Activated CD8-positive, alpha-beta memory T cell treated with anti-CD3 and anti-CD28 coated beads, Interleukin-2, amount 10 ng/mL, durations not matched to agents 7 days and 5 days (primary cell): ENCODE data around the gene CMSS1. TPM values are rescaled to one million over a fixed set of nuclear protein-coding genes. Genes with fewer than 3 reads are reported as not detected.

Experiments used
- ATAC-seq: fragments of 150-1000 bp; cut with Tn5 transposase; one replicate; pipeline ENCODE4 v1.10.0; 2021; ENCODE audit warnings: moderate library complexity
- CTCF ChIA-PET: fragments of 350-600 bp; sonication (Branson Sonifier 250); formaldehyde crosslinking; loops from one replicate; lab custom pipeline; 2021; ENCODE audit warnings: antibody characterized with exemption; lab: Charles Lee
- DNase-seq: peaks from one replicate; pipeline ENCODE4 v3.0.0-alpha.2; 2020
- H3K27ac Mint-ChIP-seq: one replicate; pipeline ENCODE4 v1.8.0; 2021; ENCODE audit warnings: mild to moderate bottlenecking, mixed read lengths
- H3K27me3 Mint-ChIP-seq: one replicate; pipeline ENCODE4 v1.8.0; 2021; ENCODE audit warnings: mixed read lengths
- H3K36me3 Mint-ChIP-seq: one replicate; pipeline ENCODE4 v1.8.0; 2021; ENCODE audit warnings: mild to moderate bottlenecking, mixed read lengths
- H3K4me1 Mint-ChIP-seq: one replicate; pipeline ENCODE4 v1.8.0; 2021; ENCODE audit warnings: mixed read lengths
- H3K4me3 Mint-ChIP-seq: one replicate; pipeline ENCODE4 v1.8.0; 2021; ENCODE audit warnings: mild to moderate bottlenecking, moderate library complexity, mixed read lengths
- H3K9me3 Mint-ChIP-seq: one replicate; pipeline ENCODE4 v1.8.0; 2022; ENCODE audit warnings: low read depth, mixed read lengths
- total RNA-seq, 2 experiments: library from RNA; stranded (reverse); gene quantifications; one replicate each; pipeline ENCODE4 v1.2.3, GENCODE V29; 2021

Gene CMSS1
- total RNA-seq, 2 experiments from 2014 or later, result 57.2 to 57.5 TPM

- Mint-ChIP-seq H3K27ac (no peak overlapping the region), H3K9me3 (no peaks in the 10 kb centered on the region), H3K36me3 (no peaks in the 10 kb centered on the region), H3K4me1 (peaks cover 7% of the 10 kb centered on the region), H3K4me3 (no peak overlapping the region), H3K27me3 (no peaks in the 10 kb centered on the region)
- DNase-seq (no peak), ATAC-seq (no peak)
- CTCF ChIA-PET, result no interaction called here
These were observed 132.5 kb downstream of the CMSS1 start for GRCh38 chr3:99949956-99950670.

- ATAC-seq (no peak), DNase-seq (no peak)
- peaks cover 7% of the 10 kb centered on the region for H3K4me1 Mint-ChIP-seq
- H3K9me3 Mint-ChIP-seq, result no peaks in the 10 kb centered on the region
- H3K27me3 Mint-ChIP-seq, result no peaks in the 10 kb centered on the region
- no peaks in the 10 kb centered on the region for H3K36me3 Mint-ChIP-seq
- CTCF ChIA-PET, result no interaction called here
- H3K27ac Mint-ChIP-seq, result no peak overlapping the region
- H3K4me3 Mint-ChIP-seq, result no peak overlapping the region
These were observed 133.3 kb downstream of the CMSS1 start for GRCh38 chr3:99950921-99951320.

- Mint-ChIP-seq H3K27me3 (no peaks in the 10 kb centered on the region), H3K9me3 (no peaks in the 10 kb centered on the region), H3K27ac (no peak overlapping the region), H3K4me1 (peaks cover 7% of the 10 kb centered on the region), H3K4me3 (no peak overlapping the region), H3K36me3 (no peaks in the 10 kb centered on the region)
- ATAC-seq (no peak), DNase-seq (no peak)
- CTCF ChIA-PET, result no interaction called here
These were observed 134.0 kb downstream of the CMSS1 start for GRCh38 chr3:99951701-99952100.

GRCh38 chr3:99952306-99952705, 134.6 kb downstream of the CMSS1 start:
- Mint-ChIP-seq H3K27ac (no peak overlapping the region), H3K27me3 (no peaks in the 10 kb centered on the region), H3K36me3 (no peaks in the 10 kb centered on the region), H3K4me3 (no peak overlapping the region), H3K4me1 (peaks cover 7% of the 10 kb centered on the region), H3K9me3 (no peaks in the 10 kb centered on the region)
- ATAC-seq (no peak), DNase-seq (no peak)
- CTCF ChIA-PET, result no interaction called here

- H3K27ac Mint-ChIP-seq, result no peak overlapping the region
- no peak overlapping the region for H3K4me3 Mint-ChIP-seq
- no peak for ATAC-seq
- H3K9me3 Mint-ChIP-seq, result no peaks in the 10 kb centered on the region
- peaks cover 7% of the 10 kb centered on the region for H3K4me1 Mint-ChIP-seq
- no peak for DNase-seq
- H3K36me3 Mint-ChIP-seq, result no peaks in the 10 kb centered on the region
- H3K27me3 Mint-ChIP-seq, result no peaks in the 10 kb centered on the region
- CTCF ChIA-PET, result no interaction called here
These were observed 135.9 kb downstream of the CMSS1 start for GRCh38 chr3:99953596-99953995.

GRCh38 chr3:99954914-99955644, 137.4 kb downstream of the CMSS1 start:
- no peak for ATAC-seq
- Mint-ChIP-seq H3K36me3 (no peaks in the 10 kb centered on the region), H3K4me1 (peaks cover 7% of the 10 kb centered on the region), H3K9me3 (no peaks in the 10 kb centered on the region), H3K27me3 (no peaks in the 10 kb centered on the region), H3K4me3 (no peak overlapping the region), H3K27ac (no peak overlapping the region)
- CTCF ChIA-PET, result no interaction called here
- DNase-seq, result no peak

GRCh38 chr3:99955773-99956562, 138.3 kb downstream of the CMSS1 start:
- H3K27me3 Mint-ChIP-seq, result no peaks in the 10 kb centered on the region

GRCh38 chr3:99957151-99957796, 139.6 kb downstream of the CMSS1 start:
- Mint-ChIP-seq H3K36me3 (no peaks in the 10 kb centered on the region), H3K27ac (no peak overlapping the region), H3K27me3 (no peaks in the 10 kb centered on the region), H3K4me3 (no peak overlapping the region), H3K9me3 (no peaks in the 10 kb centered on the region), H3K4me1 (peaks cover 7% of the 10 kb centered on the region)
- DNase-seq (no peak), ATAC-seq (no peak)
- CTCF ChIA-PET, result interaction anchor here (1.0 kb wide), 1 partner anchor 125 kb away, joined by 3 read pairs; no protein-coding TSS in a partner anchor

More at GRCh38 chr3:99955773-99956562, 138.3 kb downstream of the CMSS1 start:
- ATAC-seq (no peak), DNase-seq (no peak)
- Mint-ChIP-seq H3K4me1 (peaks cover 4% of the 10 kb centered on the region), H3K36me3 (no peaks in the 10 kb centered on the region), H3K9me3 (no peaks in the 10 kb centered on the region), H3K4me3 (no peak overlapping the region), H3K27ac (no peak overlapping the region)
- CTCF ChIA-PET, result no interaction called here

- CTCF ChIA-PET, result interaction anchor here (1.0 to 1.5 kb wide), 2 partner anchors 114 to 127 kb away, joined by 3 read pairs; no protein-coding TSS in a partner anchor
- H3K27me3 Mint-ChIP-seq, result no peaks in the 10 kb centered on the region
These were observed 140.7 kb downstream of the CMSS1 start for GRCh38 chr3:99958222-99958912.

GRCh38 chr3:99960123-99960878, 142.6 kb downstream of the CMSS1 start:
- no peak for ATAC-seq
- Mint-ChIP-seq H3K9me3 (no peaks in the 10 kb centered on the region), H3K27me3 (no peaks in the 10 kb centered on the region), H3K4me3 (no peak overlapping the region), H3K27ac (no peak overlapping the region), H3K36me3 (no peaks in the 10 kb centered on the region), H3K4me1 (peaks cover 3% of the 10 kb centered on the region)
- DNase-seq, result no peak
- CTCF ChIA-PET, result no interaction called here

More at GRCh38 chr3:99958222-99958912, 140.7 kb downstream of the CMSS1 start:
- H3K4me1 Mint-ChIP-seq, result peaks cover 7% of the 10 kb centered on the region
- H3K36me3 Mint-ChIP-seq, result no peaks in the 10 kb centered on the region
- ATAC-seq (no peak), DNase-seq (no peak)
- H3K9me3 Mint-ChIP-seq, result no peaks in the 10 kb centered on the region
- H3K4me3 Mint-ChIP-seq, result no peak overlapping the region
- H3K27ac Mint-ChIP-seq, result no peak overlapping the region

- CTCF ChIA-PET, result no interaction called here
- H3K27ac Mint-ChIP-seq, result no peak overlapping the region
- no peaks in the 10 kb centered on the region for H3K9me3 Mint-ChIP-seq
- no peaks in the 10 kb centered on the region for H3K27me3 Mint-ChIP-seq
- no peak overlapping the region for H3K4me3 Mint-ChIP-seq
- peaks cover 3% of the 10 kb centered on the region for H3K4me1 Mint-ChIP-seq
- H3K36me3 Mint-ChIP-seq, result no peaks in the 10 kb centered on the region
- ATAC-seq (no peak), DNase-seq (no peak)
These were observed 143.3 kb downstream of the CMSS1 start for GRCh38 chr3:99960941-99961340.
